ENCODE results near the gene SLCO4A1.
A peak's percentile ranks its signal among the peaks of the same experiment; 100 is the strongest.

Gene SLCO4A1

DNA sequence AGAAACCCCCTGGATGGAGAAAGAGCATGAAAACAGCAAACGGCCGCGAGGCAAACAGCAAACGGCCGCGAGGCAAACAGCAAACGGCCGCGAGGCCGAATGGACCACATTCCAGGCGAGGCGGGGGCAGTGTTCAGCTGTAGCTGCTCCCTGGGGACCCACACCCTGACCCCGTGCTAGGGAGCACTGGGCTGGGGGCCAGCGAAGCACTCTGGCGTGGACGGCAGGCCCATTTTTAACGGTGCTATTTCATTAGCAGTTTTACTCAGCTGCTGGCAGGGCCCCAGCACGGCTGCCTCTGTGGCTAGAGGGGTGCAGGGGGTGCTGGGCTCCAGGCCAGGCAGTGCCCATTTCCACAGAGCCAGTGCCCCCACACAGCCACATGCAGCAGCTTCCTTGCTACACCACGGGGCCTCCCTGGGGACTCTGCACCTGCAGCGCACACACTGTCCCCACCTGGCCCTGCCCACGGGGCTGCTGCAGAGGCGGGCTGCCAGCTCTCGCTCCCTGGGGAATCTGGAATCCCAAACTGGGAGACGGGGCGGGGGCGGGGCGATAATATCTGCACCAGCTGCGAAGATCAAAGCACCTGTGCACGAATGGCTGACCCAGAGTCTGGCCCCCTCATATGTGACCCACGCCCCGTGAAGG is 35.6 kb upstream of the SLCO4A1 start:
- DNase-seq = no peak

DNA sequence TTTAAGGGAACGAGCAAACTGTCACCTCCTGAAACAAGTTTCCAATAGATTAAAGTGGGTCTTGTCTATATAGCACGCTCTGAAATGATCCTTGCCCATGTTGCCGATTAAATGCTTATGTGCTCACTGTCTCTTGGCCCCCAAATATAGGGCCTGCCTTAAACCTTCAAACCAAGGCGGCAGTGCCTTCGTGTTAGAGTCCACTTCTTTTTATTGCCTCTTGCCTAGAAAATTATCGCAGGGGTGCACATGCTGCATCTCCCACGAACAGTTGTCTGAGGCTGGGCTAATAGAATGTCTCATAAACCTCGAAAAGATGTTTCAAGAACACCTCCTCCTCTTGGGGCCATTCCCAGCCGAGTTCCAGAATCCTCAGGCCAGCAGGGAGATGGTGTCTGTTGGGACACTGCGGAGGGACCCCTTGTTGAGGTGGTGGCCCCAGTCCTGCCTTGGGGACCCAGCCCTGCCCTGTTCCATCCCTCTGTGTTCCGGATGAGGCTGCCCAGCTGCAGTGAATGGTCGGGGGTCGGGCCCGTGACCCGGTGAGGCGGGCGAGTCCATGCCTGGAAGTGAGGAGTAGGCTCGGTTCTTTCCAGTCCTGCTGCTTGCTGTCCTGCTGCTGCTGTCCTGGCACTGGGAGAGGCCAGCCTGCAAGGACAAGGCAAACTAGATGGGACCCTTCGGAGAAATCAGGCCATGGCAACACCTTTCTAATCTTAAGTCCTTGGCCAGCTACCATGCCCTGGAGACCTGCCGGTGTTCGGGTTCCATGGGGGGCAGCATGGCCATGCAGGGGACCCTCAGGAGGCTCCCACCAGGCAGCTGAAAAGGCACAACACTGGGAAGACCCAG is 34.7 kb upstream of the SLCO4A1 start:
- no peak for DNase-seq

DNA sequence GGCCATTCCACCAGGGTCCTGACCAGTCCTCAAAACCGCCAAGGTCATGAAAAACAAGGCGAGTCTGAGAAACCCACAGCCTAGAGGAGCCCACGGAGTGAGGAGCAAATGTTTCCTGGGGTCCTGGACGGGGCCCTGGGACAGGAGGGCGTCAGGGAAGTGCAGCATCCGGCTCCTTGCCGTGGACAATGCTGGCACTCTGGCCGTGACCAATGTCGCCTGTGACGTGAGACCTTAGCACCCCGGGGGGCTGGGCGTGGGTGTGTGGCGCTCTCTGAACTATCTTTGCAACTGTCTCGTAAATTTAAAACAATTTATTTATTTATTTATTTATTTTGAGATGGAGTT is 34.1 kb upstream of the SLCO4A1 start:
- no peak for DNase-seq

DNA sequence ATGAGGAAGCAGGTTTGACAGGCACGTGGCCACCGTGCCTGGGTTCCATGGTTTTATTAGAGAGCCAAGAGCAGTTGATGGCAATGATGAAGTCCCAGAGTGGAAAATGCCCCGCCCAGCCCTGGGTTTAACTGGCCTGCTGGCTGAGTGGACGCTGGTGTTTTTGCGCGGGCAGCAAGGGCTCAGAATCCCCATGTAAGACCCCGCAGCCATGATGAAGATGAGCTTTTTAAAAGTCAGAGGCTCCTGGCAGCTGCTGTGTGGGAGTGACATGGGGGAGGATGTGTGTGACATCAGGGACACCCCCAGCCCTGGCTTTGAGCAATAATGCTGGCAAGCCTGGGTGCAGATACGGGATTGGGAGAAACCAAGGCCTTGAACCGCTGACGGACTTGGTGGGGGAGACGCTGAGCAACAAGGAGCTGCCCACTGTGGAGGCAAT is 33.0 kb upstream of the SLCO4A1 start:
- no peak for DNase-seq

DNA sequence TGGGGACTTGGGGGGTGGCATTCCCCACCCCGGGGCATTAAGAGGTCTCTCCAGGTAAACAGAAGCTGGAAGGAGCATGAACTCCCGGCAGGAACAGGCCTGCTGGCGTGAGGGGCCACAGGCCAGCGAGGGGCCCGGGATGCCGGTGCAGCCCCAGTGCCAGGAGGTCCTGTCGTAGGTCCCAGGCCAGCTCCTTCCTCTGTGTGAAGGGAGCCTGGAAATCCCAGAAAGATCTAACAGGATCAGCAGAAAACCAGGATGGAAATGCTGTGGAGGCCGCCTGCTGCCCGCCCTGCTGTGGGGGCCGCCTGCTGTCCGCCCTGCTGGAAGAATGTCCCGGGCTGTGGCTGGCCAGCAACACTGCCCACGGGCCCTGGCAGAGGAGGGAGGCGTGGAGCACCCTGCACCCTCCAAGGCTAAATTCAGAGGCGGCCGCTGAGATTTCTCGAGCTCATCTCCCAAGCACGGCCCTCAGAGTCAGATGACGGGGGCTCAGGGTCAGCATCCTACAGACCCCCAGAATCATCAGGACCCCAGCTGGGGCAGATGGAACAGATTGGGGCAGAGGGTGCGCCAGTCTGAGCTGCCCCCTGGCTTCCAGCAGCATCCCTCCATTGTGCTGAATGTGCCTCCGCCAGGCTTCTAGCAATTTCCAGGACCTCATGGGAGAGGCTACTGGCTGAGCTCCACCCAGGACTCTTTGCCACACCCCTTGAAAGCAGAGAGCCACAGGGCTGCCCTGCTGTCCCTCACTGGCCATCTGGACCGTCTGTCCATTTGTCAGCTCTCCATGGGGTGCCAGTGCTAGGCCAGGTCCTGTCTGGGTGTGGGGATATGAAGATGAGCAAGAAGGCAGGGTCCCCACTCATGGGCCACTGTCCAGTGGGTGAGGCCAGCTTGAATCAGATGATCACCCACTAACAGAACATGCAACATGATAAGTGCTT is 32.2 kb upstream of the SLCO4A1 start:
- no peak for DNase-seq

DNA sequence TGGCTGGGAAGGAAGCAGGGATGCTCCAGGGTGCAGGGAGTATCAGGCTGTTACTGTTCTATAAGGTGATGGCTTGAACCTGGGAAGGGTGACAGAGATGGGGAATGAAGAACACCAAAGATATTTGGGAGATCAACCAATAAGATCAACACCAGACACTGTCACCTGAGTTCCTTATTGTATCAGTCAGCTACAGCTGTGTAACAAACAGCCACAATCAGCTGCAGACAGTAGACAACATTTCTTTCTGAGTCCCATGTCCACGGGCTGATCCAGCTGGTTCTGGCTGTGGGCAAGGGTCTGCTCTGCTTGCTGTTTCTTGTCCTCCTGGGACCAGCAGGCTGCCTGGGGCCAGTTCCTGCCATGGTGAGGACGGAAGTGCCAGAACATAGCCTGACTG is 31.3 kb upstream of the SLCO4A1 start:
- DNase-seq = no peak

DNA sequence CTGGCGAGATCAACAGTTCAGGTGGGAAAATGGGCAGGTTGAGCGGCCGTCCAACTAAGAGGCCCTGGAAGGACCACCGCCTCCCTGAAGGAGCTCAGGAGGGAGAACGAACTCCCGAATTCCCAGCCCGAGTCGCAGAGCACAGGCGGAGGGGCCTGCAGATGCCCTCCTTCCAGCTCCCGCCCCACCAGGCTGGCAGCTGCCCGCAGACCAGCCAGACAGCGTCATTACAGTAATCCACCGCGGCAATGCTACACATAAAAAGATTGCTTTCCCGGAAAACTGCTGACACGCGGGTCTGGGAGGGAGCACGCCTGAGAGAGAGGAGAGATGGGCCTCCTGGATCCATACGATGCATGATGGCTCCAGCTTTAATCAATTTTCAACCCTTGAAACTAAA is 30.5 kb upstream of the SLCO4A1 start:
- DNase-seq = no peak

DNA sequence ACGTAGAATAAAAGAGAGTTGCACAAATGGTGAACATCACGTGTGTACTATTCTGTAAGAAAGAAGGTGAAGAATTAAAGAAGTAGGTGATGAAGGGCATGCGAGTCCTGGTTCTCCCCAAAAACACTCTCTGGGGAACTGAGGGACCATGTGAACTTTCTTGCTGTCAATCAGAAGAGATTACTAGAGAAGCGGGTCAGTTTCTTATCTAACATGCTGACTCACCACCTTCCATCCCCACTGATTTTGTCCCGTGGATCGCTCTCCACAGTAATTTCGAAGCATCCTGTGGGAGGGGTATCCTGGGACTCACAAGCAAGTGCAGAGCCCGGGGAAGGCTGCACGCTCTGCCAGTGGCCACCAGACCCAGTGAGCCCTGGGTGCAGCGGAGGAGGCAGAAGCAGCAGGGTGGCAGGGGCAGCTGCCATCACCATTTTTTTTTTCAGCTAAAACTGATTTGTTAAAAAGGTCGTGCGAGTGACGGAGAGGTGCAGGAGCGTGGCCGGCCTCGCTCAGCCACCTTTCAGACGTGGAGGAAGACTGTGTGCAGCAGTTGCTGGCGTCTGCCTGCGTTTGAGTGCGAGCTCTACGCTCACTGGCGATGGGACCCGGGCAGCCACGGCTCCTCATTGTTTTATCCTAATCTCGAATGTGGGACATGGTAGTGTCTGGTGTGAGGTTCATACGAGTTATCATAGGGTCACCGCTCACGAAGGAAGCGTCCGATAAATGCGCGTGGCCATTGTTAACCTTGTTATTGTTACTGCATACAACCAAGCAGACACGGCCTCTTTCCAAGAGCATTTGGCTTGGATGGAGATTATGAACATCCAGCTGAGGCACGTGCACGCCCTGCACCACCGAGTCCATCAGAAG is 28.0 kb upstream of the SLCO4A1 start:
- no peak for DNase-seq

DNA sequence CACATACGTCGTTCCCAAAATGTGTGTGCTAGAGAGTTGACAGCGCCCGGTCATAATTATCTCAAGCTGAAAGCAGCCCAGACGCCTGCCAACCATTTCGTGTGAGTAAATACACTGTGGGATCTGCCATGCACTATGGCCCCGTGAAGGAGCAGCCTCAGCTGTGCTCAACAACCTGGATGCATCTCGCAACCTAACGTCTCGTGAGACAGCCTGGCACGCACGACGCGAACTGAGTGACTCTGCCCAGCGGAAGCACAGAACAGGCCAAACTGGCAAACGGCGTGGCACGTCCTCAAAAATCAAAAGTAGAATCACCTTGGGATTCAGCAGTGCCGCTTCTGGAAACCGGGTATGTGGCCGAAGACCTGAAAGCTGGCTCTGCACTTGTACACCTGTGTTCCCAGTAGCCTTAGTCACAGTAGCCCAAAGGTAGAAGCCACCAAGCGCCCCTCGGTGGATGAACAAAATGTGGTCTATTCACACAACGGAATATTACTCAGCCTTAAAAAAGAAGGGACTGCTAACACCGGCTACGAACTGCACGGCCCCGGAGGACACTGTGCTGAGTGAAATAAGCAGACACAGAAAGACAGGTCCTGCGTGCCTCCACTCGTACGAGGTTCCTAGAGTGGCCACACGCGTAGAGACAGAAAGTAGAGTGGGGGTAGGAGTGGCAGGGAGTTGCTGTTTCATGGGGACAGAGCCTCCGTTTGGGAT is 27.2 kb upstream of the SLCO4A1 start:
- no peak for DNase-seq

DNA sequence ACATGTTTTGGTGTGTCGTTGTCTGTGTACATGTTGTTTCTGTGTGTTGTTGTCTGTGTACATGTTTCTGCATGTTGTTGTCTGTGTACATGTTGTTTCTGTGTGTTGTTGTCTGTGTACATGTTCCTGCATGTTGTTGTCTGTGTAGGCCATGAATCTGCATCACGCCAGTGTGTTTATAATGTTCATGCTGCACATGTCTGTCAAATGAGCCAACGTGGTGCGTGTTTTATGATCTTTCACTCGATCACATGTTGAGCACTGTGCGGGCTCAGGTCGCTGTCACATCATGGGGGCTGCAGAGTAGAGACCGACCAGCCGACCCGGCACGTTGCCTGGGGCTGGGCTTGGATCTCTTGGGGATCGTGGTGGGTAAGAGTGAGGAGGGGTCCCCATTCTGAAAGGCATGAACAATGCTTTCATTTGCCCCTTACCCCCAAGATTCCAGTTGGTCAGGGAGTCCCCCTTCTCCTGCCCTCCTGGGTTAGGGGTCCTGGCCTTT is 26.5 kb upstream of the SLCO4A1 start:
- DNase-seq = no peak

DNA sequence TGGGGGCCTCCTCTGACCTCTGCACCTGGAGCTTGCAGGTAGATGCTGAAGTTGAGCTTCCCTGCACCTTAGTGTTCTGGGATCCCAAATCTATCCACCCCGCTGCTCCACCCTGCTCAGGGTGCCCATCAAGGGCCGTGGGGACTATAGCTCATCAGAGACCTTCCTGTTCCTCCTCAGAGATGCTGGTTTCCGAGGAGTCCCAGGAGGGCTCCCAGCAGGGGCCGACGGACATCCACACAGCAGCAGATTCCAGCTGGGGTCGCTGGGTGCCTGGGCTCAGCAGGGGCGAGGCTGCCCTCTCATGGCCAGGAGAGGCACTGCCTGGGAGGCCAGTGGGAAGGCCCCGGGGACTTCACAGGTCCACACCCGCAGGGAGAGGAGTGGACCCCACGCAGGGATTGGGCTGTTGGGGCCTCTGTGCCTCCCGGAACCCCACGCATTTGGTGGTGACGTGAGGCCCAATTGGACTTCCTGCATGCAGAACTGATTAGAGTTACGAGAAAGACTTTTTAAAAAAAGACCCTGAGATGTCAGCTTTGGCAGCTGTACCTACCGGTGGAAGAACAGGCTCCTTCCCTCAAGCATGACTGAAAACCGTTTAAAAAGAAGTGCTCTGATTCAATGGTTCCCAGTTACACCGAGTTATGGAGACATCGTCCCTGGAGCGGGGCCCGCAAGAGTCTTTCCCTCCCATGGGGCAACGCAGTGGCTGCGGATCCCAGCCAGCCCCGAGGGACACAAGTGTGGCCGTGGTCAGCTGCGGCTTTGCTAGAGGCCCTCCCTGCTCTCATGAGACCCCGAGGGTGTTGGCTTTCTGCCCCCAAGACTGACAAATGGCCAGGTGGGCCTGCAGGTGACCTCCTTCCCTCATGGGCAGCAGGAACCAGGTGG is 25.3 kb upstream of the SLCO4A1 start:
- peak; percentile 28 to 61 (median 33) for DNase-seq

DNA sequence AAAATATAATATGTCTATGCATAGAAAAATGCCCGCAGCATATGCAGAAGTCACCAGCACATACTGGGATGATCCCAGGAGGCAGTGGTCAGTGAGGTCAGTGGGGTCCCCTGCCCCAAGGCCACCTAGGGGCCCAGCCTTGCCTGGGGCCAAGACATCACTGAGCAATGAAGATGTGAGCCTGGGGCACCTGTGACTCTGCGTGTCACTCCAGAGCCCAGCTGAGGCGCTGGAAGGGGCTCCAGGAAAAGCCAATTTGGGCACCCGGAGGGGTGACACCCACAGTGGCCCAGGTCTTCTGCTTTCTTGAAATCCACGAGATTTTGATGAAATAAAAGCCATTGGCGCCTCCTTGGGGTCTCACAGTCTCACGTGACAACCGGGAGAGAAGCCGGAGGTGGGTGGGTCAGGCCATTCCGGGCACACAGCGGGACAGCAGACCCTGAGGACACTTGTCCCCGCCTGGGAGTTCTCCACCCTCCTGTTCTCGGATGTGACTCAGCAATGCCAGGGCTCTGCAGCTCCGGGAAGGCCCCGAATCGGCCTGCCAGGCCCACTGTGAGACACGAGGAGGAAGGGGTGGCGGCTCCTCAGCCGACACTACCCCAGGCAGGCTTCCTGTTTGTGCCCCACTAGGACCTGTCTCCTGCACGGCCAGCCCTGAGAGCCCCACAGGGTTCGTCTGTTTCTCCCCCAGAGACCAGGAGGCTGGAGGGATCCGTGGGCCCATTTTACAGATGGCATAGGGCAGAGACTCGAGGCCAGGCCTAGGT is 24.4 kb upstream of the SLCO4A1 start:
- peak in 1 of 4 experiments; percentile 27 for DNase-seq

DNA sequence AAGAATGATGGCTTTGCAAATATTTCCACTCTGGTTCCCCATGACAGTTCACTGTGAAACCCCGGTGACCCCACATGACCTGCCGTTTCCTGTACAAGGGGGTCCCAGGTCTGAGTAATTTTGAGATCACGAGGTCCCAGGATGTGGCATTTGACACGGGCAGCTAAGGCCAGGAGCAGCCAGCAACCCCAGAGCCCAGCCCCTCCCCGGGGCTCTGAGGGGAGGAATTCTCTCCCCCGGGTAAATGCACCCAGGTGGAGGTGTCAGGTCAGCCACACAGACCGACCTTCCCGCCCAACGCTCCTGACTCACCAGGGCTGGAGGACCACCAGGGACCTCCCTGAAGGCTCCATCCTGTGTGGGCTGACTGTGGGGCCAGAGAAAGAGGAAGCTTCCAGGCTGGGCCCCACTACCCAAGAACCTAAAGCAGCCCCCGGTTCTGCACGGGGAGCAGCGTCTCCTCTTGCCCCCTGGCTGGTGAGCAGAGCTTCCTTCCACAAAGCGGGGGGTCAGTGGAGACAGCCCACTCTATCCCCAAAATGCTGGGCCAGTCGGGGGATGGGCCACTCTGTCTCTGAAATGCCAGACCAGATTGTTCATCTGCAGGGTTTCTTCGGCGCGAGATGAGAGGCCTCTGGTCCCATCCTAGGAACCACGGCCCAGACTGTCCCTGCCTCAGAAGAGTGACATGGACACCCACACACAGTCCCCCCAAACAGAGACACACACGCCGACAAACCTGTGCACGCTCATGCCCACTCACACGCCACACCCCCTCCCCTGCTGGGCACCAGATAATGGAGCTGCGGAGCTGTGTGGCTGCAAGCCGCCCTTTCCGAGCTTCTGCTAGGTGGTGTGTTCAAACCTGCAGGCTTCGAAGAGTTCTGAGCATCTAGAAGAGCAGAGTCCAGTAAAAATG is 23.4 kb upstream of the SLCO4A1 start:
- no peak for DNase-seq

DNA sequence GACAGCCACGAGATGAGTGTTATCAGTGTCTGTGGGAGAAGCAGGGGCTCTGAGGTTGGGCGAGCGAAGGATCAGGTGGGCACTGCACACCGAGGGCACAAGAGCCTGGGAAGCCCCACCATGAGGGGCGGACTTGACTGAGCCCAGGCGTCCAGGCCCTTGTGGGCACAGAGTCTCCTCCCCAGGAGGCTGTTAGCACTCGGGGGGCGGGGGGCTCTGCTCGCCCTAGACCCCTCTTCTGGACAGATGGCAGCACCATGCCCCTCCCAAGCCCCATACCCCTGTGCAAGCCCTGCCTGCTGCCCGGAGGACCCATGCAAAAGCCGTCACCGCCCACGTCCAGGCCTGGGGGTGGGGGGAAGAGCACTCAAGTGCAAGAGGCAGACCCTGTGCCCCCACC is 21.7 kb upstream of the SLCO4A1 start:
- DNase-seq = no peak

DNA sequence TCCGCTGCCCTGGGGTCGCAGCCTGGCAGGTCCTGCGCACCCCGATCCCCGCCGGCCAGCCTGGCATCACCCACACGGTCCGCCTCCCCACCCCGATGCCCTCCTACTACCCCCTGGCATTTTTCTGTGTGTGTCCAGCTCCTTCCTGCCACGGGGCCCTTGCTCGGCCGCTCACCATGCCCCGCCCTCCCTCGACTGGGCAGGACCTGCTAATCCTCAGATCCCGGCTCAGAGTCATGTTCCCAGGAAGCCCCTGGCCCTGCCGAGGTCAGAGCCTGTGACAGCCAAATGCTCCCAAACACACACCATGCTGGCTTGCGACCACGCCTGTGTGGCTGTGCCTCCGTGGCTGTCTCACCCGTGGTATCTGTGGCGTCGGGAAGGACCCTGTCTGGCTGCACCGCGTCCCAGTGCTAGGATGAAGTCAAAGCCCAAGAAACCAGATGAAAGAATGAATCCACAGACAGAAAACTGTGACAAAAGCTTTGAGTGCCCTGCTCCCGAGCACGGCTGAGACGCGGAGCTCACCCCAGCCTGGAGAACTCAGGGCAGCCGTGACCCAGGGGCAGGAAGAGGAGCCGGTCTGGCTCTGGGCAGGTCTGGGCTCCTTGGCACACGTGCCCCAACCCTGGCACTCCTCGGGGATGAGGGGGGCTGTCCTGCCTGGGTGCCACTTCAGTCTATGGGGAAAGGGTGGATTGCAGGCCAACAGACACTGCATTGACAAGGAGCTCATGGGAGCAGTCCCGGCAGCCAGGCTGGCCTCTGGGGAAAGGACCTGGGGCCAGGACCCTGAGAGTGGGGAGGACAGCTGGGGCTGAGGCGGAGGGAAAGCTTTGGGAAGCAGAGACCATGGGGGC is 20.8 kb upstream of the SLCO4A1 start:
- no peak for DNase-seq

DNA sequence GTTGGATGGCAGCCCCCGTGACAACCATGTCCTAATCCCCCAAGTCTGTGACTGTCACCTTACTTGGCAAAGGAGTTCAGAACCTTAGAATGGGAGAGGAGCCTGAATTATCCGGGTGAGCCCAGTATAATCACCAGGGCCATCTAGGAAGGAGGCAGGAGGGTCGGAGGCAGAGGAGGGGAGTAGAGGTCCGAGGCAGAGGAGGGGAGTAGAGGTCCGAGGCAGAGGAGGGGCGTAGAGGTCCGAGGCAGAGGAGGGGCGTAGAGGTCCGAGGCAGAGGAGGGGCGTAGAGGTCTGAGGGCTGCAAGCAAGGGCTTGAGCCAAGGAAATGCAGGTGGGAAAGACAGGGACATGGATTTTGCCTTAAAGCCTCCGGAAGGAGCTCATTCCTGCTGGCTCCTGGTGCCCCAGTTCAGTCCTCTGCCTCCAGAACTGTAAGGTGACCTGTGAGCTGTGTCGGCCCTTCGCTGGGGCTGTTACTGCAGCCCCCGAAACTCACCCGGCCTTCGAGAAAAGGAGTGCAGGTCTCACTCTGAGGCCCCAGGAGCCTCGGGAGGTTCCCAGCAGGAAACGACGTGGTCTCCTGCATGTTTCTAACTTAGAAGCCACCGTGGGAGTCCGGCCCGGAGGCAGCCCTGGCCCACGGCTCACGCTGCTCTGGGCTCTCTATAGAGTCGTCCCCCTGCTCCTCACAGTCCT is 20.0 kb upstream of the SLCO4A1 start:
- no peak for DNase-seq
